HepG2 (cell line): Measurements from ENCODE around the gene TBC1D4. TPM values are rescaled to one million over a fixed set of nuclear protein-coding genes. Genes with fewer than 3 reads are reported as not detected.

Experiments used
- ATAC-seq: fragments of 200-7000 bp; cut with Tn5 transposase; 3 replicates; pipeline ENCODE4 v1.9.1; 2020; ENCODE audit warnings: mild to moderate bottlenecking, moderate library complexity
- BruUV-seq: library from RNA; stranded (reverse); fragments of 400-500 nt; replicated peaks from 2 replicates; lab custom pipeline; 2021; lab: Mats Ljungman, UMichigan
- CTCF ChIA-PET: fragments of 300-600 bp; formaldehyde crosslinking; extraction: SDS; loops from one replicate; lab custom pipeline; 2021; ENCODE audit warnings: low total read pairs, inconsistent platforms, low intra/inter-chr PET ratio; lab: Yijun Ruan, JAX
- POLR2A ChIA-PET: fragments of 350-600 bp; sonication (Branson Sonifier 250); formaldehyde crosslinking; loops from one replicate; lab custom pipeline; 2020; ENCODE audit warnings: antibody characterized with exemption, inconsistent platforms; lab: Yijun Ruan, JAX
- DNase-seq: peaks from one replicate; pipeline ENCODE4 v3.0.0-alpha.2; 2015; ENCODE audit warnings: low spot score
- FAIRE-seq: peaks from 3 replicates; lab custom pipeline; 2011; peaks lifted over from hg19 to GRCh38; lab: Jason Lieb, UNC
- H2AFZ ChIP-seq: one replicate; pipeline ENCODE4 v1.6.1; 2011; ENCODE audit warnings: low read length, inconsistent platforms
- H3K27ac ChIP-seq: fragments of 300-600 bp; 3 replicates; pipeline ENCODE4 v1.8.0; 2011; ENCODE audit warnings: mixed run types, mild to moderate bottlenecking, mixed read lengths, low read length, inconsistent platforms; ENCODE audit not compliant: insufficient read depth; ENCODE audit errors: extremely low read length
- H3K27me3 ChIP-seq, 2 experiments: fragments of 200-600 bp in 1 of 2; 2 replicates in 1 of 2; 3 replicates in 1 of 2; pipeline versions ENCODE4 v1.6.0 to v1.8.0; 2011; ENCODE audit warnings: low read length in 2 of 2, mild to moderate bottlenecking in 2 of 2, moderate library complexity in 2 of 2, inconsistent platforms in 1 of 2; ENCODE audit not compliant: insufficient read depth in 2 of 2, control insufficient read depth in 1 of 2
- H3K36me3 ChIP-seq, 2 experiments: fragments of 200-600 bp in 1 of 2; replicated peaks in 1 of 2; 2 replicates in 1 of 2; 3 replicates in 1 of 2; pipeline versions ENCODE4 v1.5.1 to v1.8.0; 2011; ENCODE audit warnings: low read length in 2 of 2, inconsistent platforms in 1 of 2; ENCODE audit not compliant: insufficient read depth in 2 of 2, control insufficient read depth in 1 of 2
- H3K4me1 ChIP-seq: 2 replicates; pipeline ENCODE4 v1.5.1; 2012; ENCODE audit warnings: low read length, inconsistent platforms; ENCODE audit not compliant: insufficient read depth
- H3K4me2 ChIP-seq: 2 replicates; pipeline ENCODE4 v1.6.0; 2011; ENCODE audit warnings: low read depth, low read length, inconsistent platforms
- H3K4me3 ChIP-seq, 3 experiments: fragments of 200-600 bp in 1 of 3; sonication (generic), shearing (Covaris generic) in 1 of 3; replicated peaks in 1 of 3; 2 replicates each; pipeline ENCODE4 v1.5.1; 2011 to 2016; ENCODE audit warnings: low read length in 3 of 3, inconsistent platforms in 2 of 3, low read depth in 2 of 3, mild to moderate bottlenecking in 2 of 3, control low read depth in 1 of 3, mixed read lengths in 1 of 3; ENCODE audit not compliant: insufficient read depth in 1 of 3
- H3K79me2 ChIP-seq: one replicate; pipeline ENCODE4 v1.6.1; 2011; ENCODE audit warnings: low read length, inconsistent platforms; ENCODE audit not compliant: insufficient read depth
- H3K9ac ChIP-seq: 2 replicates; pipeline ENCODE4 v1.6.0; 2011; ENCODE audit warnings: mild to moderate bottlenecking, low read depth, low read length, inconsistent platforms; ENCODE audit not compliant: insufficient read depth
- H3K9me3 ChIP-seq: 2 replicates; pipeline ENCODE4 v1.5.1; 2012; ENCODE audit warnings: mild to moderate bottlenecking, low read length
- H4K20me1 ChIP-seq: 2 replicates; pipeline ENCODE4 v1.6.0; 2011; ENCODE audit warnings: inconsistent platforms, mild to moderate bottlenecking, low read length, moderate library complexity; ENCODE audit not compliant: insufficient read depth
- AGO1 ChIP-seq: fragments of 200-400 bp; formaldehyde crosslinking; IDR thresholded peaks from 2 replicates; pipeline ENCODE4 v1.6.1; 2017; ENCODE audit warnings: mild to moderate bottlenecking, low read depth, low read length, moderate library complexity; ENCODE audit not compliant: poor library complexity, severe bottlenecking
- CREM ChIP-seq, 2 experiments: sonication (generic) in 1 of 2; formaldehyde crosslinking in 1 of 2; IDR thresholded peaks; 2 replicates each; pipeline versions ENCODE4 v1.4.0 to v1.6.1; 2016 to 2020; ENCODE audit warnings: antibody characterized with exemption in 1 of 2, mild to moderate bottlenecking in 1 of 2, missing genetic modification reagents in 1 of 2
- DNMT1 ChIP-seq: sonication (generic); formaldehyde crosslinking; IDR thresholded peaks from 2 replicates; pipeline ENCODE4 v1.5.1; 2020; ENCODE audit warnings: mild to moderate bottlenecking, missing genetic modification reagents
- ELK4 ChIP-seq: sonication (generic); formaldehyde crosslinking; IDR thresholded peaks from 2 replicates; pipeline ENCODE4 v1.9.0; 2021; ENCODE audit warnings: missing genetic modification reagents, borderline replicate concordance
- FOXJ3 ChIP-seq: sonication (generic); formaldehyde crosslinking; IDR thresholded peaks from 2 replicates; pipeline ENCODE4 v1.4.0; 2020; ENCODE audit warnings: missing genetic modification reagents, mild to moderate bottlenecking, borderline replicate concordance
- GTF2F1 ChIP-seq: fragments of 150-350 bp; IDR thresholded peaks from 2 replicates; pipeline ENCODE4 v1.6.1; 2014; ENCODE audit warnings: low read length
- MED1 ChIP-seq: sonication (generic); formaldehyde crosslinking; IDR thresholded peaks from 2 replicates; pipeline ENCODE4 v1.4.0; 2020; ENCODE audit warnings: missing genetic modification reagents
- NR2C2 ChIP-seq: sonication (generic); formaldehyde crosslinking; IDR thresholded peaks from 2 replicates; pipeline ENCODE4 v1.4.0; 2020; ENCODE audit warnings: missing genetic modification reagents, mild to moderate bottlenecking, moderate library complexity, borderline replicate concordance
- SALL1 ChIP-seq: sonication (generic); formaldehyde crosslinking; IDR thresholded peaks from 2 replicates; pipeline ENCODE4 v1.8.0; 2022; ENCODE audit warnings: mild to moderate bottlenecking, missing genetic modification reagents
- SALL2 ChIP-seq: sonication (generic); formaldehyde crosslinking; IDR thresholded peaks from 2 replicates; pipeline ENCODE4 v1.8.1; 2023; ENCODE audit warnings: mild to moderate bottlenecking, missing genetic modification reagents, inconsistent platforms
- TERF1 ChIP-seq: sonication (generic); formaldehyde crosslinking; IDR thresholded peaks from 2 replicates; pipeline ENCODE4 v1.8.0; 2022; ENCODE audit warnings: mild to moderate bottlenecking, missing genetic modification reagents, moderate library complexity
- ZNF224 ChIP-seq: sonication (generic); formaldehyde crosslinking; IDR thresholded peaks from 2 replicates; pipeline ENCODE4 v1.5.0; 2020; ENCODE audit warnings: mild to moderate bottlenecking, missing genetic modification reagents
- ZNF7 ChIP-seq: IDR thresholded peaks from 2 replicates; pipeline ENCODE4 v1.6.1; 2016; ENCODE audit warnings: missing biosample characterization, missing genetic modification reagents
- WGBS: methylation state at CpG from one replicate; pipeline ENCODE4 v1.1.6; 2017; ENCODE audit warnings: low lambda C conversion rate; 5-methylcytosine and 5-hydroxymethylcytosine counted together
- in situ Hi-C: cut with HindIII; loops from 2 replicates; pipeline ENCODE4 v1.10.0; 2017; ENCODE audit warnings: low pct_unique_long_range_greater_than_20kb; ENCODE audit not compliant: extremely low pct_ligation_motif_present
- intact Hi-C: fragments of 100-400 bp; cut with micrococcal nuclease; formaldehyde crosslinking; loops from one replicate; pipeline ENCODE4 v1.10.0; 2022; ENCODE audit not compliant: unreplicated experiment
- polyA plus RNA-seq, 8 experiments: library from polyadenylated mRNA; depleted of rRNA in 3 of 8; stranded (reverse) in 7 of 8; unstranded in 1 of 8; fragments of >200 nt; fragmentation: Illumina TruSeq in 4 of 8; extraction: Trizol in 4 of 8; gene quantifications; 2 replicates each; pipeline versions ENCODE4 v1.2.1 to v1.2.3, GENCODE V29; 2011 to 2016; ENCODE audit warnings: low read depth in 4 of 8, missing spikeins in 1 of 8, mixed read lengths in 1 of 8; ENCODE audit not compliant: insufficient read depth in 1 of 8
- total RNA-seq, 5 experiments: library from RNA; depleted of rRNA; stranded (reverse); fragments of >200 nt; fragmentation: Illumina TruSeq; extraction: Trizol; gene quantifications; 2 replicates each; pipeline ENCODE4 v1.2.3, GENCODE V29; 2016; ENCODE audit warnings: low read depth in 1 of 5

Gene TBC1D4
- total and polyA plus RNA-seq, 2 of the 13 experiments (the other 11 are each of a cell fraction or from before 2014, with no cell fraction given), result 35.9 to 64.4 TPM

GRCh38 chr13:75393839-75394520, 88.0 kb downstream of the TBC1D4 start:
- Histone ChIP-seq H3K79me2 (peaks cover 88% of the 10 kb centered on the region), H3K27ac (no peak overlapping the region), H3K9ac (no peak overlapping the region), H3K4me2 (no peak overlapping the region), H3K4me1 (peaks cover 45% of the 10 kb centered on the region), H3K4me3 (no peak overlapping the region), H3K36me3 (no peaks in the 10 kb centered on the region), H4K20me1 (peaks cover 14% of the 10 kb centered on the region; the same call in 1 of the 2 replicates), H3K27me3 (no peaks in the 10 kb centered on the region), H3K9me3 (0 out of 2 replicates have a peak, but pooled peaks cover under 1% of the 10 kb centered on the region), H2AFZ (no peak overlapping the region)
- POLR2A ChIA-PET, result no interaction called here
- ATAC-seq (no peak), DNase-seq (no peak), FAIRE-seq (no peak)
- intact Hi-C loops (no loop called here), in situ Hi-C loops (no loop called here)
- WGBS, result 98% methylated on average over 5 of the region's 5 CpGs
- no TSS peak for BruUV-seq
- CTCF ChIA-PET, result no interaction called here
- TF ChIP-seq SALL2 (CRISPR knock-in tag), result no peak
- TF ChIP-seq CREM (IDR thresholded peaks at IDR 0.05), result no peak
- TF ChIP-seq CREM (CRISPR knock-in tag; IDR thresholded peaks at IDR 0.05), result no peak
- no peak for TF ChIP-seq FOXJ3 (CRISPR knock-in tag)
- TF ChIP-seq ELK4 (CRISPR knock-in tag), result no peak
- no peak for TF ChIP-seq TERF1 (CRISPR knock-in tag)
- TF ChIP-seq NR2C2, result no peak
- TF ChIP-seq DNMT1 (CRISPR knock-in tag), result no peak
- no peak for TF ChIP-seq ZNF224
- TF ChIP-seq ZNF7 (CRISPR knock-in tag), result no peak
- TF ChIP-seq SALL1 (CRISPR knock-in tag), result no peak
- TF ChIP-seq AGO1, result no peak
- no peak for TF ChIP-seq MED1 (CRISPR knock-in tag)
- no peak for TF ChIP-seq GTF2F1
